GM19043 (cell line): ENCODE results near the gene IGFLR1.

ENCODE experiments used
- ATAC-seq: cut with Tn5 transposase; IDR thresholded peaks from one replicate; pipeline ENCODE4 v1.9.1; 2021; ENCODE audit warnings: low read depth; ENCODE audit not compliant: unreplicated experiment

IGFLR1 gene

DNA sequence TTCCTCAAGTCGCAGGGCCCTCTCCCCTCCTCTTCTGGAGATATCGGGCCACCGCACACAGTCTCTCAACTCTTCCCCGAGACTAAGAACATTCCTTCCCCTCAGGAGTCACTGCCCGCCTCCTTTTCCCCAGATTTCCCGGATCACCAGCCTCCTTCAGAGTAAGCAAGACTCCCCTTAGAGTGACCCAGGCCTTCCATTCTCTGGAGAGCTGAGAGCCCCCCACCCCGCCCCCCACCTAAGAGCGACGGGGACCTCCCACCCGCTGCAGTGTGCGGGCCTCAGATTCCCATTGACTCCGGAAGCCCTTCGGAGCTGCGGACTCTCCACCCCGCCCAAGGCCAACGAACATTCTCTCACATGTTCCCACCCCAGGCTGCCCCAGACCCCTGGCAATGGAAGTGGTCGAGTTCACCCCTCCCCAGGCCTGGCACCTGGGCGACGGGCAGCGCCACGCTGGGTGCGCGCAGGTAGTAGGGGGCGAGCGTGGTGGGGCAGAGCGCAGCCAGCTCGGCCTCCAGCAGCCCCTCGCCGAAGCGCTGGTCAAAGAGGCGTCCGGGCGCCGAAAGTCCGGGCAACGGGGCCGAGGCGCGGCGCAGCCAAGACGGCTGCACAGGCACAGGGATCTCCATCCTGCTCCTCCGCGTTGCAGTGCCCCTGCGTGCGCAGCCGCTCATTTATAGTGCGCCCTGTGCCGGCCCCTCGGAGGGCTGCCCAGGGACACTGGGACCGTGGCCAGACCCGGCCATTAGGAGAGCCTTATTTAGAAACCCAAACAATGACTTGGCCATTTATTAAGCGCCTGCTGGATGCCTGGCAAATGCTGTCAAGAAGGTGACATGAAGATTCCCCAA lies 14.4 kb upstream of the IGFLR1 start, which contains the start of gene HSPB6:
Gene HSPB6 (minus strand): TSS at position 653 of the 854 bp plus-strand sequence. CDS start 21 bp downstream, at position 632.
- ATAC-seq, result no peak

DNA sequence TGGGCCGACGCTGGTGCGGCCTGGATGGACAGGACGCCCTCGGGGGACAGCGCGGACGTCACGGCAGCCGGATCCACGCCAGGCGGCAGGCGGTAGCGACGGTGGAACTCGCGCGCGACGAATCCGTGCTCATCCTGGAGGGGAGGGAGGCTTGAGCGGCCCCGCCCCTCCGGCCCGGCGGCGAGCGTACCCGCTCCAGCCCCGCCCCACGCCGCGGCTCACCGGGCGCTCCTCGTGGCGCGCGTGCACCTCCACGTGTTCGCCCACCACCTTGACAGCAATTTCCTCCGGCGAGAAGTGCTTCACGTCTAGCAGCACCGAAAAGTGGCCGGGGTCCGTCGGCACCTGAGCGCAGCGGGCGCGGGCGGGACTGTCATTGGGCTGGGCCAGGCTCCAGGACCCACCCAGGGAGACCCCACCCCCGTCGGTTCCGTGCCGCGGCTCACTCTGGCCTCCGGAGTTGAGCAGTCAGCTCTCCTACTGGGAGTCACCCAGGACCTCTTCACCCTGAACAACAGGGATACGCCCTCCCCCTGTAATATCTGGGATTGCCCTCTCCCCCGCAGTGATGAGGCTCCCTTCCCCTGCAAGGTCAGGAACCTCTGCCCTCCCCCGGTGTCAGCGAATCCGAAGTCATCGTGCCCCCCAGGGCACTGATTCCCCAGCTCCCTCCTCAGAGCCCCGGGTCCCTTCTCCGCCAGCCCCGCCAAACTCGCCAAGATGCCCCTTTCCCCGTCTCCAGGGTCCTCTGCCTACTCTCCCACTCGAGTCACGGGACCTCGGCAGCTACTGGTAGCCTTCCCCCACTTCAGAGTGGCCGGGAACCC lies 13.5 kb upstream of the IGFLR1 start:
- ATAC-seq, result no peak

- no peak for ATAC-seq
Observed at GRCh38 chr19:35755131-35755549, 12.9 kb upstream of the IGFLR1 start.

DNA sequence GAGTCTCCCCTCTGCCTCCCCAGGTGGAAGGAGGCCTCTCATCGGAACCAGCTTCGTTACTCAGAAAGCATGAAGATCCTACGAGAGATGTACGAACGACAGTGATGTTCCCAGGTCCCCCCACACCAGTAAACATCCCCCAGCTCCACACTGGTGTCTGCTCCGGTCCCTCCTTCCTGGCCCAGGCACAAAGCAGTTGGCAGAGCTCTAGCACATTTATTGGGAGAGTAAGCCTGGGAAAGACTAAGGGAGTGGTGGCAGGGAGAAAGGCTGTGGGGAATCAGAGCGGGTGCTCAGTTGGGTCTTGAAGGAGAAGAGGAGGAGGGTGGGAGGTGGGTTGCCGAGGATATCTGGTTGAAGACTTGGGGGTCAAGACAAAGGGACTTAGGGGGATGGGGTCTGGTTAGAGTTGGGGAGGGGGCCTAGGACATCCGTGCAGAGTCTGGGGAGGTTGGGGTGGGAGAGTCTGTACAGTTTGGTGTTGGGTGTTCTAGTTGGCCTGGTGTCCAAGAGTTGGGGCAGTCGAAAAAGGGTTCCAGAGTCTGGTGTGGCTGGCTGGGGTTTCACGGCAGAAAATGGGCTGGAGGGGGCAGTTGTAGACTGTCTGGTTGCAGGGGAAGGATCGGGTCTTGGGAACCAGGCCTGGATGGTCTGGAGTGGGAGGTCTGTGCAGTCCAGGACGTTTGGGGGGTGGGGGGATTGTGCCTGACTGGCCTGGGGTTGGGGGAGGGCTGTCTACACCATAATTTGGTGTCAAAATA lies 12.3 kb upstream of the IGFLR1 start:
- ATAC-seq, result no peak

GRCh38 chr19:35753634-35754369 lies 11.6 kb upstream of the IGFLR1 start:
- no peak for ATAC-seq

GRCh38 chr19:35752746-35753350 lies 10.6 kb upstream of the IGFLR1 start:
- ATAC-seq, result no peak

- ATAC-seq, result no peak
Observed at GRCh38 chr19:35751839-35752745, 9.8 kb upstream of the IGFLR1 start.

GRCh38 chr19:35750167-35750566 lies 7.9 kb upstream of the IGFLR1 start:
- ATAC-seq, result no peak

GRCh38 chr19:35748106-35749020 lies 6.1 kb upstream of the IGFLR1 start, which contains the start of gene LIN37:
LIN37 (plus strand) TSS chr19:35748576; CDS start chr19:35748725, 149 bp downstream.
- ATAC-seq, result peak; percentile 81

DNA sequence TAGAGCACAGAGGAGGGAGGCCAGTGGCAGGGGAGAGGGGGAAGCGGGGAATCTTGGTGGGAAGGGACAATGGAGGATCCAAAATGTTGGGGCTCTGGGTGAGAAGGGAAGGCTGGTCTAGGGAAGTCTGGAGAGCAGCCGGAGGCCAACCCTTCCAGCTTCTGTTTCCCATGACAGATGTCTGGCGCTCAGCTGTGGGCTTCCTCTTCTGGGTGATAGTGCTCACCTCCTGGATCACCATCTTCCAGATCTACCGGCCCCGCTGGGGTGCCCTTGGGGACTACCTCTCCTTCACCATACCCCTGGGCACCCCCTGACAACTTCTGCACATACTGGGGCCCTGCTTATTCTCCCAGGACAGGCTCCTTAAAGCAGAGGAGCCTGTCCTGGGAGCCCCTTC lies 4.3 kb upstream of the IGFLR1 start:
- ATAC-seq, result no peak

- no peak for ATAC-seq
Observed at GRCh38 chr19:35746087-35746462, 3.8 kb upstream of the IGFLR1 start.

- ATAC-seq, result peak; percentile 28
Observed at GRCh38 chr19:35745328-35746086, 3.3 kb upstream of the IGFLR1 start, which contains the start of the genes PSENEN and U2AF1L4. PSENEN (plus strand) TSS chr19:35745651; CDS start chr19:35745931, 280 bp downstream. U2AF1L4 (minus strand) TSS chr19:35745418; CDS start chr19:35745391, 27 bp downstream.

GRCh38 chr19:35744430-35745327 lies 2.4 kb upstream of the IGFLR1 start:
- no peak for ATAC-seq

DNA sequence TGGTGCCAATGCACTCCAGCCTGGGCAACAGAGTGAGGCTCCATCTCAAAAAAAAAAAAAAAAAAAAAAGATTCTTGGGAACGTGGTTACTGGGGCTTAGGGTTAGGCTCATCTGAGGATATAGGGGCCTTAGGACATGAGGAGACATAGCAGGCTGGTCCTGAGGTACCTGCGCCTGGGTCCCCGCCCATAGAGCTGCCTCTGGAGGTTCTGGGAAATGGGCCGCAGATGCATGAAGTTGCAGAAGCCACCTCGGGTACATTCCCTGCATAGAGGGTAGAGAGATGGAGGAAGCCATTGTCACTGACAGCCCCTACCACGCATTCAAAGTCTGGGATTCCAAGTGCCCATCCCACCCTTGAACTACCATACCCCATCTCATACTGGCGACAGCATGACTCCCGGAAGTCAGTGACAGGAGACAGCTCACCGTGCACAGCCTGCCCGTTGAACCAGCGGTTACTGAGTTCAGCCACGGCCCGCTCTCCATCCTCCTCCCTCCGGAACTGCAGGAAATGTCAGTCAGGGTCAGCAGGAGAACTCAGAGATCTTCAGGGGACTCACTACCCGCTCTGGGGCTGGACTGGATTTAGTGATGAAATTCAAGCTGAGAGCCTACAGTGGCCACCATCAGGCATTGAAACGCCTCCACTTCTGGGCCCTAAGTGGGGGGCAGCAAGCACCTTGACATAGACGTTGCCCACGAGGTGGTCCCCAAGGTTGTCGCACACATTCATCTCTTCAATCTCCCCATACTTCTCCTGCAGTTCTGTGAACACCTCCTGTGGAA lies 1.6 kb upstream of the IGFLR1 start:
- ATAC-seq, result no peak

GRCh38 chr19:35741203-35741515 lies 1.1 kb downstream of the IGFLR1 start:
- no peak for ATAC-seq
